ENCODE data around the gene FHIT.

FHIT gene

GRCh38 chr3:60307562-60308199 lies 943.6 kb downstream of the FHIT start:
- Histone ChIP-seq H3K4me3 (ENCODE audit: low read depth in 1 of 2, low read length in 1 of 2) (no peak overlapping the region), H3K27ac (no peak overlapping the region), H3K36me3 (no peaks in the 10 kb centered on the region), H3K4me1 (ENCODE audit: control insufficient read depth in 1 of 2, insufficient read depth in 1 of 2, low read depth in 1 of 2, low read length in 1 of 2) (no peaks in the 10 kb centered on the region), H3K9me3 (no peaks in the 10 kb centered on the region), H3K27me3 (no peaks in the 10 kb centered on the region)
- TF ChIP-seq CTCF (IDR thresholded peaks at IDR 0.05) = no peak

DNA sequence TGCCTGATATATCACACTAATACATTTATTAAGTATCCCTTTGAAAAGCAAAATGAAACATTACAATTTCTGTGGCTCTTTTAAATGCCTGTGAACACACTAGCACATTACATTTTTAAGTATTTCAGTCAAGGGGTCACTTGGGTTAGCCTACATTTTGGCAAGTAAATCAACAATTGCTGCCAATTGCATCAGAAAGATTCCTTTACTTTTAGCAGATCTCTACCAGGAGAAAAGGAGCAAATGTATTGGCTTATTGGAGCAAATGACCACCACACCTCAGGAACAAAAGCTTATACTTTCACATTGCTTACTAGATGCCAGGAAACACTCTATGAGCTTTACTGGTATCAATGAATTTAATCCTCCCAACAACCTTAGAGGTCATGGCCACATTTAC lies 947.1 kb downstream of the FHIT start:
- no peaks in the 10 kb centered on the region for H3K27me3 ChIP-seq
- TF ChIP-seq CTCF (IDR thresholded peaks at IDR 0.05) = no peak

DNA sequence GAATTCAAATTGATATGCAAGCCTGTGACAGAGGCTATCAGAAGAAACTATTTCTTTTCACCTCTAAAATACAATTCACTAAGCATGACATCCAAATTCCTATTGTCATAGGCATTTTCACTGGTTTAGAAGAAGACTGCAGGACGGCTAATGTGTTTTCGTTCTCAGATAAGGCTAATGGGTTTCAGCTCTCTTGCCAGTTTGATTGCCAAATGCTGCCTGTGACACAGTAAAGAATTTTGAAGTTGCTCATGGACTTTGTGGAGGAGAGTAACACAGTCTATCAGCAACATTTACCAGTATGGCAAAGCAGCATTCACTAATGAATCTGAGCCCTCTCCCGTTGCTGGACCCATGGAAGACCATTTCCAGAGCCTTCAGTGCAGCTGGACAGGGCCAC lies 948.1 kb downstream of the FHIT start:
- Histone ChIP-seq H3K4me3 (ENCODE audit: low read depth in 1 of 2, low read length in 1 of 2) (no peak overlapping the region), H3K9me3 (no peaks in the 10 kb centered on the region), H3K27ac (no peak overlapping the region), H3K27me3 (no peaks in the 10 kb centered on the region), H3K4me1 (ENCODE audit: control insufficient read depth in 1 of 2, insufficient read depth in 1 of 2, low read depth in 1 of 2, low read length in 1 of 2) (no peaks in the 10 kb centered on the region), H3K36me3 (no peaks in the 10 kb centered on the region)
- TF ChIP-seq CTCF (IDR thresholded peaks at IDR 0.05) = no peak

More for the DNA sequence above, 947.1 kb downstream of the FHIT start:
- H3K36me3 ChIP-seq = no peaks in the 10 kb centered on the region
- H3K9me3 ChIP-seq = no peaks in the 10 kb centered on the region
- no peak overlapping the region for H3K4me3 ChIP-seq (ENCODE audit: low read depth in 1 of 2, low read length in 1 of 2)
- H3K4me1 ChIP-seq (ENCODE audit: control insufficient read depth in 1 of 2, insufficient read depth in 1 of 2, low read depth in 1 of 2, low read length in 1 of 2) = no peaks in the 10 kb centered on the region
- no peak overlapping the region for H3K27ac ChIP-seq

DNA sequence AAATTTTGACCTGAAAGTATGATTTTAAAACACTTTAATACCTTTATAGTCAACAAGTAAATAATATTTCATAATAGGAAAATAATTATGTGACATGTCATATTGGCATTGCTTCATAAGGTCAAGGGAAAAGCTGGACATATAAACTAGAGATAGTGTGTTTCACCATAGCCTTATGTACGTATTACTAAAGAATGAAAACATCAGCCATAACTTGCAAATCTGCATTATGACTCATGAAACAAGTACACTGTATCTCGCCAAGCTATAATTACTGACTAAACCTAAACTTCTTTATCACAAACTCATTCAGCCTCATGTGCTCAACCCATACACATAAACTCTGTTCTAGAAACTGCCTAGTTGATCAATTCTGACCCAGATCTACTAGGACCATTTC lies 950.1 kb downstream of the FHIT start:
- H3K4me1 ChIP-seq (ENCODE audit: control insufficient read depth in 1 of 2, insufficient read depth in 1 of 2, low read depth in 1 of 2, low read length in 1 of 2) = no peaks in the 10 kb centered on the region
- no peak for TF ChIP-seq CTCF (IDR thresholded peaks at IDR 0.05)
- no peak overlapping the region for H3K27ac ChIP-seq
- H3K4me3 ChIP-seq (ENCODE audit: low read depth in 1 of 2, low read length in 1 of 2) = no peak overlapping the region
- H3K27me3 ChIP-seq = no peaks in the 10 kb centered on the region
- no peaks in the 10 kb centered on the region for H3K9me3 ChIP-seq
- H3K36me3 ChIP-seq = no peaks in the 10 kb centered on the region

DNA sequence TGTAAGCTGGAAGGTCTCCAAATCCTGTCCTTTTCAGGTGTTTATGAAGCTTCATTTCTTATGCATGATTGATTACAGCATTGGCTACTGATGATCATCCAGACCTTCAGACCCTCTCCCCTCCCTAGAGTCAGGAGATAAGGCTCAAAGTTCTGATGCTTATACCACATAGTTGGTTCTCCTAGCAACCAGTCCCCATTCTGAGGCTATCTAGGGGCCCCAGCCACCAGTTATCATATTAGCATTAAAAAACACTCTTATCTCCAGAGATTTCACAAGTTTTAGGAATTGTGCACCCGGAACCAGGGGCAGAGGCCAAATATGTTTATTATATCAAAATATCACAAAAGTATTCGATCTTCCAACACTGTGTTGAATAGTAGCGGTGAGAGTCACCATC lies 953.1 kb downstream of the FHIT start:
- no peak for TF ChIP-seq CTCF (IDR thresholded peaks at IDR 0.05)
- Histone ChIP-seq H3K4me3 (ENCODE audit: low read depth in 1 of 2, low read length in 1 of 2) (no peak overlapping the region), H3K36me3 (no peaks in the 10 kb centered on the region)

More for the DNA sequence above, 953.1 kb downstream of the FHIT start:
- H3K9me3 ChIP-seq = no peaks in the 10 kb centered on the region
- H3K4me1 ChIP-seq (ENCODE audit: control insufficient read depth in 1 of 2, insufficient read depth in 1 of 2, low read depth in 1 of 2, low read length in 1 of 2) = no peaks in the 10 kb centered on the region
- H3K27ac ChIP-seq = no peak overlapping the region
- H3K27me3 ChIP-seq = no peaks in the 10 kb centered on the region

Measured in neutrophil (primary cell).